Measurements from ENCODE around the gene EPYC.

EPYC gene

DNA sequence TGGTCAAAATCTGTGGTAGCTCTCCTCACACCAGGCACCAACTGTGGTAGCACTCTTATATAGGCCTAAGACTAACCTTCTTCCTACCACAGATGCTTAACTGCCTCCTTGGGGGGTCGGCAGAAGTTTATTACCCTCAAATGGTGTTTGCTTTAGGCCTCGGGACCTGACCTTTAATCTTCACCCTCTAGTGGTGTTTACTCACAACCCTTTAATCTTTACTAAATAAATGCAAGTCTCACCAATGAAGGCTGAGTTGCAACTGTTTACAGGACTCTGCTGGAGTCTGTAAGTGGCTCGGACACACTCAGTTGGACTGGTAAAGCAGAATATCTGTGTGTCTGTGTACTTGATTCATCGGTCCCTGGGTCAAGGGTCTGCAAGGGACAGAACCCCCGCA, 79.2 kb downstream of the EPYC start:
- DNase-seq: no peak
- TF ChIP-seq GATA1 (IDR thresholded peaks at IDR 0.05; ENCODE audit: low read depth, low read length) (no peak), POLR2A (IDR thresholded peaks at IDR 0.05; ENCODE audit: low read length) (no peak)

DNA sequence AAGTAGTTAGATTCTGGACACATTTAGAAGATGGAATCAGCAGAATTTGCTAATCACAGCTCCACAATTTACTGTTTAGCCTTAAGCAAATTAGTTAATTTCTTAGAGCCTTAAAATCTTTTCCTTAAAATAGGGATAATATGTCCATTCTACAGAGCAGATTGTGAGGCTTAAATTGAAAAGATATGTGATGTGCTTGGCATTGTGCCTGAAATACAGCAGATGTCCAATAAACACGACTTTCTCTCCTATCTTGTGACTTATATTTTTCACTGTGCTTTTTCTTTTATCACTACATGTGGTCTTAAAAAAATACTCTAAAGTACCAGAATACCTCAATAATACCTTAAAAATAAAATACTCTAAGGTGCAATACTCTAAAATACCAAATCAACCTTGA, 80.4 kb downstream of the EPYC start:
- TF ChIP-seq GATA1 (IDR thresholded peaks at IDR 0.05; ENCODE audit: low read depth, low read length) (no peak), POLR2A (IDR thresholded peaks at IDR 0.05; ENCODE audit: low read length) (no peak)
- no peak for DNase-seq

DNA sequence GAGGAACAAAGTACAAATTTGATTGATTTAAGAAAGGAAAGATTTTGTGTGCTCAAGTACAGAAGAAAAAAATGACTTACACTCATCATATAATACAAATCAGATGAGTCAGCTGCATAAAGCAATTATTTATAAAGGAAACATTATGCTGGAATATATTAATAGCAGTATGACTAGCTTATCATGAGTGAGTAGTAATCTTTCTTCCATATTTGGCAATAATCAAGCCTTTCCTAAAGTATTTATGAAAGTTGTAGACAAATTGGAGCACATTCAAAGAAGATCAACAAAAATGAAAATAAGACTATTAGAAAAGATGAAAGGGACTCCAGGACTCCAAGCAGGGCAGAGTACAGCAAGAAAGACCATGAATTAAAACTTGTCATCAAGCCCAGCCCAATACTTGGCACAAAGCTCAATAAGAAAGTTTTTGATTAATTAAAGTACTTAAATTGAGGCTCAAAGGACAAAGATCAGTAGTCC, 82.6 kb downstream of the EPYC start:
- no peak for DNase-seq
- TF ChIP-seq POLR2A (IDR thresholded peaks at IDR 0.05; ENCODE audit: low read length) (no peak), GATA1 (IDR thresholded peaks at IDR 0.05; ENCODE audit: low read depth, low read length) (no peak)

DNA sequence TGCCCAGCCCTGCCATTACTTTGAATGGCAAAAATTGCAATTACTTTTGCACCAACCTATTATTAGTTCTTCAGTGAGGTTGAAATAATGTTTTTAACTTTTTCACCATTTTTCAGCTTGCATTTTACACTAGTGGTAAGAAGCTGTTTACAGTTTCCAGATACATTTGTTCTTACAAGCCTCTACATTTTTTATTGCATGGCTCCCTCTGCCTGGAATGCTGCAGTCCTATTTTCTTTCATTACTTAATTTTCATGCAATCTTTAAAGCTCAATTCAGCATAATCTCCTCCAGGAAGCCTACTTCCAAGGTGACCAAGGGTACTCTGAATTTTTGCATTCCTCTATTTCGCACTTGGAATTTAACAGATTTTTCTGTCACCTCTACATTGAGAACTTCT, 83.2 kb downstream of the EPYC start:
- no peak for DNase-seq

DNA sequence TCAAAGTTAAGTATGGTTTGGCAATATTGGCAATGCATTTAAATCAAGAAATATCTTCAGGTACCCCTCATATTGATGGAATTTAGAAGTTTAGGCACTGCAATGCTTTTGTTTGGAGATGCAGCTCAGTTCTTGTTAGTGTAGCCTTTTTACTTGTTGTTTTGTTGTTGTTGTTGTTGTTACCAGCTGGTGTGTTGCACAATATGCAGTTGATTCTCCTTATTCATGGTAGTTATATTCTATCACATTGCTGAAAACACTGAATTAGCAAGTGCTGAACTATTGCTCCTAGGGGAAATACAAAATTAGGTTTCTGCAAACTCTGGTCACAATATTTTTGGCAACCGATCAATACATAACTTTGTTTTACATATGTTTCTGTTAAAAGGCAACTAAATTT, 84.5 kb downstream of the EPYC start:
- DNase-seq: no peak
- no peak for TF ChIP-seq POLR2A (IDR thresholded peaks at IDR 0.05; ENCODE audit: low read length)
- TF ChIP-seq GATA1 (IDR thresholded peaks at IDR 0.05; ENCODE audit: low read depth, low read length): no peak

More for the DNA sequence above, 83.2 kb downstream of the EPYC start:
- TF ChIP-seq GATA1 (IDR thresholded peaks at IDR 0.05; ENCODE audit: low read depth, low read length): no peak

DNA sequence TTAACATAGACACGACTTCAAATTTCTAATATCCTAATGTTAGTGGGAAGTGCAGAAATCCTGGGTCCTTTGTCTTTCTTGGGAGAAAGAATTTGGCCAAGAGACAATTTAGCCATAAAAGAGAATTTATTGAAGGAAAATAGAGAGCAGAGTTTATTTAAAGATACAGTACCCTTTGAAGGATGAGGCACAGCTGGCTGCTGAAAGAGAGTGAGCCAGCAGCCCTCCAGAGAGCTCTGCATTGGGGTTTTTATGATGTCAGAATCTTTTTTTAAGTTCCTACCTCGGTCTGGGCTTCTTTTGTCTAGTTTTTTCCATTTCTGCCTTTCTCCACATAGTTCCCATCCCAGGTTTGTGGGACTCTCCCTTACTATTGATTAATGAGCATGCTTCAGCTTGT, 87.3 kb downstream of the EPYC start:
- no peak for DNase-seq

DNA sequence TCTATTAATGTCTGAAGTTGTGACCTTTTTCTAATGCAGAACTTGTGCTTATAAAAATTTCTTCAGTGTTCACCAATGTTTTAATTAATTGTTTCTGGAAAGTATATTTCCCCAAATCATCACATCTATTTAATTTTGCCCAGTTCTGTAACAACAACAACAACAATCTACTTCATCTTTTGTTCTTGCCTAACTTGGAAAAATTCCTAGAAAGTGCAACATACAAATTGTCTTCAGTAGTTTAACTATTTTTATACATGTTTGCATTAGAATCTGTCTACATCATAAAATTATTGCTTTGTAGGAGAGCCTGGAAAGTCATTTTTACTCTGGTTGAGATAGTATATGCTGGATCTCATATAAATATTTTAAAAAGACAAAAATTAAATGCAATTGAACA, 88.3 kb downstream of the EPYC start:
- DNase-seq: no peak
- TF ChIP-seq POLR2A (IDR thresholded peaks at IDR 0.05; ENCODE audit: low read length) (no peak), GATA1 (IDR thresholded peaks at IDR 0.05; ENCODE audit: low read depth, low read length) (no peak)

More for the DNA sequence above, 87.3 kb downstream of the EPYC start:
- TF ChIP-seq GATA1 (IDR thresholded peaks at IDR 0.05; ENCODE audit: low read depth, low read length) (no peak), POLR2A (IDR thresholded peaks at IDR 0.05; ENCODE audit: low read length) (no peak)

DNA sequence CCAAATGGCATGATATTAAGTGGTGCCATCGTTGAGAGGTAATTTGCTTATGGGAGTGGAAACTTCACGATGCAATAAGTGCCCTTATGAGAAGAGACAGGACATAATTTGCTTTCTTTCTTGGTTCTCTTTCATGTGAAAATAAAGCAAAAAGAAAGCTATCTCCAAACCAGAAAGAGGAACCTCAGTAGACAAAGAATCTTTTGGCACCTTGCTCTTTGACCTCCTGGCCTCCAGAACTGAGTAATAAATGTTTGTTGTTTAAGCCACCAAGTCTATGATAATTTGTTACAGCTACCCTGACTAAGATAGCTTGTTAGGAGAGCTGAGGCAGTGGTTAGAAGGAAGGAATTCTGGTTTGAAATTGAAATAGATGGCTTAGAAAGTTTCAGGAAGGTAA, 89.4 kb downstream of the EPYC start:
- no peak for TF ChIP-seq POLR2A (IDR thresholded peaks at IDR 0.05; ENCODE audit: low read length)
- TF ChIP-seq GATA1 (IDR thresholded peaks at IDR 0.05; ENCODE audit: low read depth, low read length): no peak
- no peak for DNase-seq
